Right atrium auricular region (tissue), 2 donors: ENCODE data around the gene TMEM213. TPM values are rescaled to one million over a fixed set of nuclear protein-coding genes. Genes with fewer than 3 reads are reported as not detected.
"Not testable (repeated sequence)": the region's sequence is repeated elsewhere in the genome, so short reads cannot be mapped to it uniquely, and the experiment has no call there.

Experiments
- DNase-seq: peaks from one replicate; pipeline ENCODE4 v3.0.0-alpha.2; 2019; ENCODE audit warnings: low spot score
- H3K27ac ChIP-seq, 2 donors: fragments of 200-600 bp; sonication (generic); 1 replicate in 1 of 2; 2 replicates in 1 of 2; pipeline ENCODE4 v1.5.1; 2016 to 2019
- H3K27me3 ChIP-seq, 2 donors: fragments of 200-600 bp; sonication (generic); one replicate each; pipeline versions ENCODE4 v1.5.1 to v1.6.0; 2017 to 2019
- H3K36me3 ChIP-seq: fragments of 200-600 bp; sonication (generic); one replicate; pipeline ENCODE4 v1.5.1; 2016
- H3K4me1 ChIP-seq, 2 donors: fragments of 200-600 bp; sonication (generic); one replicate each; pipeline versions ENCODE4 v1.5.1 to v1.6.0; 2017 to 2019
- H3K4me3 ChIP-seq, 2 donors: fragments of 200-600 bp; sonication (generic); 1 replicate in 1 of 2; 2 replicates in 1 of 2; pipeline ENCODE4 v1.5.1; 2017 to 2019; ENCODE audit warnings: mild to moderate bottlenecking in 1 of 2, moderate library complexity in 1 of 2
- H3K9me3 ChIP-seq, 2 donors: fragments of 200-600 bp; sonication (generic); one replicate each; pipeline ENCODE4 v1.5.1; 2019
- CTCF ChIP-seq, 2 donors: fragments of 200-600 bp; sonication (generic); IDR thresholded peaks; one replicate each; pipeline ENCODE4 v1.5.1; 2019; ENCODE audit warnings: antibody characterized with exemption in 2 of 2
- total RNA-seq, 2 donors: library from RNA; depleted of rRNA; stranded (reverse); fragments of >200 nt; gene quantifications; one replicate each; pipeline ENCODE4 v1.1.0, GENCODE V29; 2016

TMEM213 gene
- total RNA-seq, 2 donors from 2014 or later = not detected

- Histone ChIP-seq H3K27me3 (no peaks in the 10 kb centered on the region), H3K4me1 (no peaks in the 10 kb centered on the region)
- TF ChIP-seq CTCF (IDR thresholded peaks at IDR 0.05) = no peak
Observed at GRCh38 chr7:138798836-138799235, 1.0 kb downstream of the TMEM213 start.

GRCh38 chr7:138799336-138800000 lies 1.7 kb downstream of the TMEM213 start:
- TF ChIP-seq CTCF (IDR thresholded peaks at IDR 0.05) = no peak
- H3K27me3 ChIP-seq = no peaks in the 10 kb centered on the region

More at GRCh38 chr7:138798836-138799235, 1.0 kb downstream of the TMEM213 start:
- DNase-seq = no peak
- H3K4me3 ChIP-seq = no peak overlapping the region
- H3K36me3 ChIP-seq = no peaks in the 10 kb centered on the region
- H3K27ac ChIP-seq = no peak overlapping the region
- H3K9me3 ChIP-seq = no peaks in the 10 kb centered on the region

GRCh38 chr7:138801256-138801655 lies 3.5 kb downstream of the TMEM213 start:
- no peak for DNase-seq
- TF ChIP-seq CTCF (IDR thresholded peaks at IDR 0.05) = no peak
- H3K27ac ChIP-seq = no peak overlapping the region
- H3K27me3 ChIP-seq = no peaks in the 10 kb centered on the region
- H3K4me3 ChIP-seq = no peak overlapping the region
- no peaks in the 10 kb centered on the region for H3K36me3 ChIP-seq
- H3K9me3 ChIP-seq = no peaks in the 10 kb centered on the region
- H3K4me1 ChIP-seq = no peaks in the 10 kb centered on the region

More at GRCh38 chr7:138799336-138800000, 1.7 kb downstream of the TMEM213 start:
- no peaks in the 10 kb centered on the region for H3K9me3 ChIP-seq
- no peaks in the 10 kb centered on the region for H3K4me1 ChIP-seq
- no peaks in the 10 kb centered on the region for H3K36me3 ChIP-seq
- no peak overlapping the region for H3K27ac ChIP-seq
- H3K4me3 ChIP-seq = no peak overlapping the region
- DNase-seq = no peak

GRCh38 chr7:138802706-138803105 lies 4.9 kb downstream of the TMEM213 start:
- DNase-seq = no peak
- no peak for TF ChIP-seq CTCF (IDR thresholded peaks at IDR 0.05)
- Histone ChIP-seq H3K4me3 (no peak overlapping the region), H3K27me3 (no peaks in the 10 kb centered on the region), H3K27ac (no peak overlapping the region), H3K4me1 (no peaks in the 10 kb centered on the region), H3K9me3 (no peaks in the 10 kb centered on the region), H3K36me3 (no peaks in the 10 kb centered on the region)

DNA sequence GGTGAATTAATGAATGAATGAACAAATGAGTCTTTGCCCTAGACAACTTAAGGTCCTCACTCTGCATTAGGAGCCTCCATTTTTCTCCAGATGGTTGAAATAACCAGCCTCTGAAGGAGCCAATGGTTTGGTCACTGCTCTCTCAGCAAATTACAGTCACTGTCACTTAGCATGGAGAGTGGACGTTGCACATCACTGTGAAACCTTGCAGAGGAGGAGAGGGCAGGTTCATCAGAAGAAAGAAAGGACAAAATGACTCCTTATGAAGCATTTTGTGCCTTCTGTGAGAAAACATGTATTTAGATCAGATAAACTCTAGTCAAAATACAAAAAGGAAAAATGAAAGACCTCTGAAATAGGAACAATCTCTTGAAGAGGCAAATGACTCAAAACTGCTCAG lies 6.8 kb downstream of the TMEM213 start:
- no peaks in the 10 kb centered on the region for H3K4me1 ChIP-seq
- TF ChIP-seq CTCF (IDR thresholded peaks at IDR 0.05) = no peak
- no peak overlapping the region for H3K4me3 ChIP-seq
- no peak overlapping the region for H3K27ac ChIP-seq
- no peaks in the 10 kb centered on the region for H3K36me3 ChIP-seq
- no peaks in the 10 kb centered on the region for H3K27me3 ChIP-seq
- H3K9me3 ChIP-seq = no peaks in the 10 kb centered on the region
- DNase-seq = no peak

- no peak overlapping the region for H3K4me3 ChIP-seq
- DNase-seq = no peak
- no peaks in the 10 kb centered on the region for H3K9me3 ChIP-seq
- no peak overlapping the region for H3K27ac ChIP-seq
- no peaks in the 10 kb centered on the region for H3K4me1 ChIP-seq
- H3K27me3 ChIP-seq = no peaks in the 10 kb centered on the region
- TF ChIP-seq CTCF (IDR thresholded peaks at IDR 0.05) = no peak
- no peaks in the 10 kb centered on the region for H3K36me3 ChIP-seq
Observed at GRCh38 chr7:138809346-138809745, 11.6 kb downstream of the TMEM213 start.

GRCh38 chr7:138811327-138811726 lies 13.5 kb downstream of the TMEM213 start:
- H3K4me1 ChIP-seq = not testable (repeated sequence)

More at GRCh38 chr7:138811327-138811726, 13.5 kb downstream of the TMEM213 start:
- DNase-seq, H3K27me3 ChIP-seq, H3K36me3 ChIP-seq, H3K27ac ChIP-seq, H3K9me3 ChIP-seq, H3K4me3 ChIP-seq: not testable (repeated sequence)
